ENCODE data around the gene TIMM44.

- TF ChIP-seq, protein P1, sequence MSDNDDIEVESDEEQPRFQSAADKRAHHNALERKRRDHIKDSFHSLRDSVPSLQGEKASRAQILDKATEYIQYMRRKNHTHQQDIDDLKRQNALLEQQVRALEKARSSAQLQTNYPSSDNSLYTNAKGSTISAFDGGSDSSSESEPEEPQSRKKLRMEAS (IDR thresholded peaks at IDR 0.05; ENCODE audit: low read depth, low read length) = no peak
- no peak for TF ChIP-seq POLR2A (IDR thresholded peaks at IDR 0.05; ENCODE audit: extremely low read depth, insufficient read length)
These were observed 43.1 kb upstream of the TIMM44 start for GRCh38 chr19:7986321-7987113.
